Gastroesophageal sphincter (tissue), 3 donors: ENCODE data around the gene MOB1B.
"Not testable (repeated sequence)": the region's sequence is repeated elsewhere in the genome, so short reads cannot be mapped to it uniquely, and the experiment has no call there.

ENCODE experiments used
- EP300 ChIP-seq: sonication (generic); formaldehyde crosslinking; IDR thresholded peaks from one replicate; pipeline ENCODE4 v1.6.1; 2017; ENCODE audit warnings: antibody characterized with exemption, mild to moderate bottlenecking
- POLR2A ChIP-seq, 2 donors: fragments of 450-650 bp; IDR thresholded peaks; one replicate each; pipeline ENCODE4 v1.6.1; 2017; ENCODE audit warnings: antibody characterized with exemption in 2 of 2, mild to moderate bottlenecking in 2 of 2, moderate library complexity in 1 of 2
- POLR2AphosphoS5 ChIP-seq: sonication (generic); formaldehyde crosslinking; IDR thresholded peaks from one replicate; pipeline ENCODE4 v1.6.1; 2017; ENCODE audit warnings: antibody characterized with exemption
- TF ChIP-seq, protein P1 (sequence below), 4 experiments: fragments of 200-600 bp in 2 of 4; fragments of 450-650 bp in 2 of 4; sonication (generic) in 1 of 4; IDR thresholded peaks; one replicate each; pipeline ENCODE4 v1.5.1; 2017 to 2019; ENCODE audit warnings: antibody characterized with exemption in 4 of 4, mild to moderate bottlenecking in 2 of 4, moderate library complexity in 2 of 4

DNA sequence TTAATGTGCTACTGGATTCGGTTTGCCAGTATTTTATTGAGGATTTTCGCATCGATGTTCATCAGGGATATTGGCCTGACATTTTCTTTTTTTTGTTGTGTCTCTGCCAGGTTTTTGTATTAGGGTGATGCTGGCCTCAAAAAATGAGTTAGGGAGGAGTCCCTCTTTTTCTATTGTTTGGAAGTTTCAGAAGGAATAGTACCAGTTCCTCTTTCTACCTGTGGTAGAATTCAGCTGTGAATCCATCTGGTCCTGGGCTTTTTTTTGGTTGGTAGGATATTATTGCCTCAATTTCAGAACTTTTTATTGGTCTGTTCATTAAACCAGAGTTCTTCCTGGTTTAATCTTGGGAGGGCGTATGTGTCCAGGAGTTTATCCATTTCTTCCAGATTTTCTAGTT is 99.2 kb downstream of the MOB1B start:
- TF ChIP-seq POLR2AphosphoS5; EP300; POLR2A (IDR thresholded peaks at IDR 0.05): not testable (repeated sequence)
- TF ChIP-seq, protein P1, sequence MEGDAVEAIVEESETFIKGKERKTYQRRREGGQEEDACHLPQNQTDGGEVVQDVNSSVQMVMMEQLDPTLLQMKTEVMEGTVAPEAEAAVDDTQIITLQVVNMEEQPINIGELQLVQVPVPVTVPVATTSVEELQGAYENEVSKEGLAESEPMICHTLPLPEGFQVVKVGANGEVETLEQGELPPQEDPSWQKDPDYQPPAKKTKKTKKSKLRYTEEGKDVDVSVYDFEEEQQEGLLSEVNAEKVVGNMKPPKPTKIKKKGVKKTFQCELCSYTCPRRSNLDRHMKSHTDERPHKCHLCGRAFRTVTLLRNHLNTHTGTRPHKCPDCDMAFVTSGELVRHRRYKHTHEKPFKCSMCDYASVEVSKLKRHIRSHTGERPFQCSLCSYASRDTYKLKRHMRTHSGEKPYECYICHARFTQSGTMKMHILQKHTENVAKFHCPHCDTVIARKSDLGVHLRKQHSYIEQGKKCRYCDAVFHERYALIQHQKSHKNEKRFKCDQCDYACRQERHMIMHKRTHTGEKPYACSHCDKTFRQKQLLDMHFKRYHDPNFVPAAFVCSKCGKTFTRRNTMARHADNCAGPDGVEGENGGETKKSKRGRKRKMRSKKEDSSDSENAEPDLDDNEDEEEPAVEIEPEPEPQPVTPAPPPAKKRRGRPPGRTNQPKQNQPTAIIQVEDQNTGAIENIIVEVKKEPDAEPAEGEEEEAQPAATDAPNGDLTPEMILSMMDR (IDR thresholded peaks at IDR 0.05): not testable (repeated sequence)
